ENCODE data around the gene BEND4.
"Not testable (repeated sequence)": the region's sequence is repeated elsewhere in the genome, so short reads cannot be mapped to it uniquely, and the experiment has no call there.

The BEND4 gene

DNA sequence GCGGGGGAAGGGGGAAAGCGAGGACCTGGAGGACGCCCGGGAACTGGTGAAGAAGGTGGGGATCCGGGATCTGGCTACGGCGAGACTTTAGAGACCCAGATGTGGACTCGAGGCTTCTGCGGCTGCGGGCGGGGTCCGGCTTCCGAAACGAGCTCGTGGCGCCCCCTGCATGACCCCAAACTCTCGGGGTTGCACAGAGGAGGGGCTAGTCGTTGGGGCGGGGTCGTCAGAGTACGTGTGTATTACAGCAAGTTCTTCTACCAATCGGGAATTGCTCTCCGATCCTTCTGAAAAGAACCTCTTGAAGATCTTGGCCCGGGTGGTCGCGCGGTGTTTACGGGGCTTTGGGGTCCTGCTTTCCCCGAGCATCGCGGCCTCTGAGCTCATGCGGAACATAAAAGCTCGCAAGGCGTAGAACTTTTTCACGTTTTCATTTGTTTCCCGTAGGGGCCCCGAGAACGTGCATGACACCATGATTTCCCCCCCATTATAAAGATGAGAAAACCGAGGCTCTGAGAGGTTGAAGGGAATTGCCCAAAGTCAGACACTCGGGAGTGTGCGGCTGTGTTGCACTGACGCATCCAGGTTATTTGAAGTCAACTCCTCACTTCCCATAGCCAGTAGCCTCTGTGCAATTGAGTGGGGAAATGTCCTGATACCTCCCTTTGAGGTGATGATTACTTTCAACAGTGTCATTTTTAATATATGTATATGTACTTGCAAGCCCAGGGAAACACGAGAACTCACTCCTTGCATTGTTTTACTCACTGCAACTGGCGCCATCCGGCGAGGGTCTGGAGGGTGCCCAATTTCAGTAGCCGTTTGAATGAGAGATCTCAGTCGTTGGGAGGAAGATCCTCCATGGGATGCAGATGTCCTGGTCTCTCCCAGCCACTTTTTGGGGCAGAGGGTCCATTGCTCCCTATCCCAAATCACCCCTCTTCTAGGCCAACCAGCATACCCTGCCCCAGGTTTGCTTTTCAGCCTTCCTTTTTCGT is at the start of gene BEND4:
TSS of gene BEND4 (minus strand) at position 149 of the 998 bp plus-strand sequence. CDS start 512 bp downstream, outside the sequence.
- FAIRE-seq (peak; percentile 55), DNase-seq (ENCODE audit: extremely low spot score, insufficient read length, low read depth) (no peak)

DNA sequence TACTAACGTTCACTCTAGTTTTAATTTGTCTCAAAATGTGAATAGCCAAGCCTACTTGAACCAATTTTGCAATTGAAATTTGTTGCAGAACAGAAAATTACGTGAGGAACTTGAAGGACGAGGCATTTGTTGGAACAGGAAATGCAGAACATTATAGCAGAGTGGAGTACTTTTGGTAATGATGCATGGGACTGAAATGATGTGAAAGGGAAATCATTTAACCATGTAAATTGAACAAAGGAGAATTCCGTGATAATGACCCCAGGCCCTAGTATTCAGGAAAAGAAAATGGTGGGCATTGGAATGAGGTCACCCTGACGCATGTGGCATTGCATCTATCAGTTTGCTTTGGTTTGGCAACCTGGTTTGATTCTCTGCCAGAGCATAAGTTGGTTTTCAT is 44.9 kb upstream of the BEND4 start:
- no peak for FAIRE-seq
- no peak for DNase-seq (ENCODE audit: extremely low spot score, insufficient read length, low read depth)

DNA sequence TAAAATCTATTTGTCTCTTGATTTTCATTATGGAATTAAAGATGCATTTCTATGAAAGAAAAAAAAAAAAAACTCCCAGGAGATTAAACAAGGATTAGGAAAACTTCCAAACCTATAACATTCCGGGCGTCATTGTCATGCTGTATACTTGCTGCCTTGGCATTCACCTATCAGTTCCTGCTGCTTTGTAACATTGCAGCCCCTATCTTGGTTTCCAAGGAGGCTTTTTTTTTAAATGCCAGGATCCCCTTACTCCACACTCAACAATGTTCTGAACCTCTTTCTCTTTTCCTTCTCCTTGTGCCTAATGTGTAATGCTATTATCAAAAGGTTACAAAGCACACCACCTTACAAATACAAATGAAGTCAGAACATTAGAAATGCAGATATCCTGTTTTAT is 20.5 kb upstream of the BEND4 start:
- FAIRE-seq (no peak), DNase-seq (ENCODE audit: extremely low spot score, insufficient read length, low read depth) (no peak)

GRCh38 chr4:42172128-42172790 is 19.8 kb upstream of the BEND4 start:
- no peak for DNase-seq (ENCODE audit: extremely low spot score, insufficient read length, low read depth)
- no peak for FAIRE-seq

DNA sequence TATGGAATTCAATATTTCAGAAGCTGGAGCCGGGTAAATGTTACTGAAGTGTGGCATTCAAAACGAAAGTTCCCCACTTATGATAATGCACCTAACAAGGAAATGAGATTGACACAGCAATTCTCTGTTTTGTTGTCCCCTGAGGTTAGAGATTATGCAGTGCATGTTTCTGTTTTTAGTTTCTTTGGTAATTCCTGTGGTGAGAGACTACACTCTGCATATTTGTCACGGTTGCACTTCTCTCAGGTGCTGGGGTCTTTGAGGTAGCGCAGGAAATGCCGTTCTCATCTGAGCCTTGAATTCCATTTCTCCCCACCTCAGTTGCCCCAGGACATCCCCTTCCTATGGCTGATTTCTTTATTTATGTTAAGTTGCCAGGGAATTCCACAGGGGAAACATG is 15.3 kb upstream of the BEND4 start:
- peak; percentile 98 for FAIRE-seq
- DNase-seq (ENCODE audit: extremely low spot score, insufficient read length, low read depth) = peak; percentile 42

- DNase-seq (ENCODE audit: extremely low spot score, insufficient read length, low read depth); FAIRE-seq: not testable (repeated sequence)
These were observed 13.7 kb upstream of the BEND4 start for GRCh38 chr4:42166186-42166585.

DNA sequence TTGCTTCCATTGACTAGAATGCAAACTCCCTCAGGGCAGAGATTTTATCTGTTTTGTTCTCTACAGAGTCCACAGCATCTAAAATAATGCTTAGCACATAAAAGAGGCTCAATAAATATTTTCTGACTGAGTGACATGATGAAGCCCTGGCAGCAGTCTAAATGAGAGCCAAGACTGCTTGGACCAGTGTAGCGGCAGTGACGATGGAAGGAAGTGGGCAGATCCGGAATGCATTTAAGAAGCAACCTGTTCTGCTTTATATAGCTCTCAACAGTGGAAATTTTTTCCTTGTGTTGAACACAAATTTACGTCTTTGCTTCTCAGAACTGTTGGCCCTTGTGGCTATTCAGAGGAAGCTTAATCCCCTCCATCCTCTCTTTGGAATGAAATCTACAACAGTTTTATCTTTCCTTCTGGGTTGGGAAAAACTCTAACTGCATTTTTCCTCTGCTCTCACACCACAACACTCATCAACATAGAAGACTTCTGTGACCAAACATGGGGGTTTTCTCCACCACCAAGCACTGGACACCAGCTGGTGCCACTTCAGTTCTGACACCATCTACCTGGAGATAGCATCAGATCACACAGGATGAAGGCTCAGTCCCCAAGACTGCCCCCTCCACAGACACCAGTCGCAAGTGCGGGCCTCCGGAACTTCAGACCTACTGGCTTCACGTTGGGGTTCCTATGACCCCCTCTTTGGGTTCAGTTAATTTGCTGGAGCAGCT is 7.0 kb upstream of the BEND4 start:
- DNase-seq (ENCODE audit: extremely low spot score, insufficient read length, low read depth) = no peak
- no peak for FAIRE-seq

DNA sequence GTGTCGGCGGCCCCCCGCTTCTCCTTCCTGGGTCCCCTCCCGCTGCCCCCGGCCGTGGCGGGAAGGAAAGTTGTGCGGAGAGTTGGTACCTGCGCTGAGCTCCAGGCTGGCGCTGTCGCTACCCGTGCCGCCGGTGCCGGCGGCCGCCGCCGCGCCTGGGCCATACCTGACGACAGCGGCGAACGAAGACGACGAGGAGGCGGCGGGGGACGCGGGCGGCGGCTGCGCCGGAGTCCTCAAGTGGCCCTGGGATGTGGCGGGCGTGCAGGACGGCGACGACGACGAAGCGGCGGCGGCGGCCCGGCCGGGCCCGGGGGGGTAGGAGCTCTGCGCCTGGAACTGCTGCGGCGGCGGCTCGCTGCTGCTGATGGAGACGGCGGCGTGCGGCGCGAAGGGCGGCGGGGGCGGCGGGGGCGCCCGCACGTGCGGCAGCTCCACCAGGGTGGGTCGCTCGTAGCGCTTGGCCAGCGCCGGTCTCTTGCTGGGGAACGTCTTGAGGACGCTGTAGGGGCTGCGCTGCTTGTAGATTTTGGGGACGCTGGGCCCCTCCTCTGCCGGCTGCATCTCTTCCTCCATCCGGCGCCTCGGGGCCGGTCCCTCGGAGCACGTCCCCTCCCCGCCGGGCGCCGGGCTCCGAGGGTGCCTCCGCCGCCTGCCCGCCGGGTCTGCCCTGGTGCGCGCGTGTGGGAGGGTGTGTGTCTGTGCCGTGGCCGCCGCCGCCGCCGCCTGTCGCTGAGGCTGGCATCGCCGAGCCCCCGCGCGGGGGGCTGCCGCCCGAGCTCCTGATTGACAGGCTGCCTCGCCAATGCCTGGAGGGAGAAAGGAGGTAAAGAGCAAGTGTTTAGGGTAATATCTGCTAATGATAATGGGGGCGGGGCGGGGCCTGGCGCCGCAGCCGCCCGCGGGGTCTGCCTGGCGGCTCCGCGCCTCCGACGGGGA is 618 bp downstream of the BEND4 start:
- FAIRE-seq (peak; percentile 55), DNase-seq (ENCODE audit: extremely low spot score, insufficient read length, low read depth) (peak; percentile 60)

GRCh38 chr4:42150653-42151567 is 1.5 kb downstream of the BEND4 start:
- FAIRE-seq (peak; percentile 81), DNase-seq (ENCODE audit: extremely low spot score, insufficient read length, low read depth) (no peak)

DNA sequence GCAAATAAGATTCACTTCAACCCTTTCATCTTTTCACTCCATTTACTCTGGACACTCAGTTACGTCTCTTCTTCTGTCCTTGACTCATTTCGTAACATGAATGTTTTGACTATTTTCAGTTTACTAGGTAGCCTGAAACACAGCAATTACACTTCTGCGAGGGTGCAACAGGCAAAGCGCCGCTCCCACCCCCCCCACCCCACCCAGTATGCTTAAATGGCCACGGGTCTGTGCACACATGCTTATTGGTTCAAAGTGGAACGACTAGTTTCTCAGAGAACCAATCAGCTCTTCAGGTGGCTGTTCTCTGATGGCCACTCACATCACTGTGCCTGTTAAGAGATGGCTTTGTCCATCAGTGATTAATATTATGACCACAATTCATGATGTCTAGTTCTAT is 3.5 kb downstream of the BEND4 start:
- FAIRE-seq (peak; percentile 44), DNase-seq (ENCODE audit: extremely low spot score, insufficient read length, low read depth) (no peak)

GRCh38 chr4:42148425-42148824 is 4.0 kb downstream of the BEND4 start:
- DNase-seq (ENCODE audit: extremely low spot score, insufficient read length, low read depth) (no peak), FAIRE-seq (no peak)

DNA sequence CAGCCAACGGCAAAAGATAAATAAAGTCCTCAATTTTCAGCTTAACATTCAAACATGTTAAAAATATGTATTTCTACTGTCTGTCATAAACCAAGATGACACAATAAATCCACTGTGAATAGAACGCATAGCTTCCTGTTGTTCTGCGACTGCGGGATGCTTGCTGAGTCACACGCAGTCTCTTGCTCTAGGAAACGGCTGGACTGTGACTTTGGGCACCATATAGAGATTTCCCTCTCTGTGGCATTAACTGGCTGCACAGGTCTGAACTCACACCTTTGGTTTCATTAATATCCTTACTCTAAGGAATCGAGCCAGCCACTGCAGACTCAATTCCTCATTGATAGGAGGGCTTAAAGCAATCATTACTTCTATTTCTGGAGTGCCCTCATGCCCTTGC is 8.4 kb downstream of the BEND4 start:
- FAIRE-seq (no peak), DNase-seq (ENCODE audit: extremely low spot score, insufficient read length, low read depth) (no peak)

DNA sequence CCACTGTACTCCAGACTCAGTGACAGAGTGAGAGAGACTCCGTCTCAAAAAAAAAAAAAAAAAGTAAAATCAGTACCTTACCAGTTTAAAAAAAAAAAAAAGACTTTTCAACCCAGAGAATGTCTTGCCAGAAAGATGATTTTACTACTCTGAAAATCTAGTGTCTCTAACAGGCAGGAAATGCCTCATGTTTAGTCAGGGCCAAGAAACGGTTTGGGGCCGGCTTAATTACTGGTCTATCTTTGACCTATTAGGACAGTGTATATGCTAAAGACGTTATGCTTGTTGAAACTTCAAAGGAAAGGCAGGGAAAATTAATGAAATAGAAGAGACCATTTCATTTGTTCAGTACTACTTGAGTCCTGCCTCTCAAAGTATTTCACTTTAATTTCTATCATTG is 9.9 kb downstream of the BEND4 start:
- DNase-seq (ENCODE audit: extremely low spot score, insufficient read length, low read depth) (no peak), FAIRE-seq (no peak)

DNA sequence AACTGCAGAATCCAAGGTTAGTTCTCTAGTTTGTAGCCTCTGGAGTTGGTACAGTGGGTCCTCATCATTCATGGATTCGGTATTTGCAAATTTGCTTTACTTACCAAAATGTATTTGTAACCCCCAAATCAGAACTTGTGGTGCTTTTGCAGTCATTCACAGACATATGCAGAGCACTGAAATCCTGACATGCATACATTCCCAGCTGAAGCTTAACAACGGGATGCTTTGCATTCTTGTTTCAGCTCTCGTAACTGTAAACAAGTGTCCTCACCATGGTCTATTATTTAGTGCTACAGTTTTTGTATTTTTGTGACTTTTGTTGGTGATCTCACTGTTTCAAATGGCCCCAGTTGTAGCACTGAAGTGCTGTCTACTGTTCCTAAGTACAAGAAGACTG is 16.1 kb downstream of the BEND4 start:
- FAIRE-seq (no peak), DNase-seq (ENCODE audit: extremely low spot score, insufficient read length, low read depth) (no peak)

DNA sequence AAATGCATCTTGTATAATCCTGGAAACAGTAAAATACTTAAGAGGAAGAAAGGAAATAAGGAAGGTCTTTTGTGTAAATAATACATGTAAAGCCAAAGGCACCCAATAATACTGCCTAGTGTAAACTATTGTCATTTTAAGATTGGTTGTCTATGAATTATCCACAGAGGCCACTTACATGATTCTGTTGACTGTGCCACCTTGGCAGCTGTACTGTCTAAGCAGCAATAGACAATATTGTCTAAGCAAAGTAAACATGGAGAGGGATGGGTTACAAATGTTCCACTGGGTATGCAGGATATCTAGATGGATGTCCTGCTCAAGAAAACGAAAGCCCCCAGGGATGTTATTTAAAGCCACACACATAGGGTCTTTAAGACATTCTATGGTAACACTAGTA is 19.4 kb downstream of the BEND4 start:
- FAIRE-seq = no peak
- no peak for DNase-seq (ENCODE audit: extremely low spot score, insufficient read length, low read depth)

GRCh38 chr4:42132099-42132498 is 20.4 kb downstream of the BEND4 start:
- DNase-seq (ENCODE audit: extremely low spot score, insufficient read length, low read depth) = no peak
- no peak for FAIRE-seq

- DNase-seq (ENCODE audit: extremely low spot score, insufficient read length, low read depth) (no peak), FAIRE-seq (peak; percentile 15)
These were observed 29.3 kb downstream of the BEND4 start for GRCh38 chr4:42123071-42123644.

GRCh38 chr4:42122237-42122636 is 30.2 kb downstream of the BEND4 start:
- FAIRE-seq (no peak), DNase-seq (ENCODE audit: extremely low spot score, insufficient read length, low read depth) (no peak)

Data from GM18507 (cell line).